Keratinocyte (primary cell): ENCODE measurements around the gene TSPAN16.

Source experiments
- EZH2 ChIP-seq: IDR thresholded peaks from one replicate; pipeline ENCODE4 v1.6.1; 2012; ENCODE audit warnings: inconsistent platforms, mild to moderate bottlenecking, low read length, moderate library complexity
- TF ChIP-seq, protein P1 (sequence below), 3 experiments: IDR thresholded peaks in 1 of 3; conservative IDR thresholded peaks in 1 of 3; optimal IDR thresholded peaks in 1 of 3; 2 replicates in 2 of 3; 3 replicates in 1 of 3; pipeline versions ENCODE3 to v1.5.1; 2011; ENCODE audit warnings: low read length in 3 of 3, mild to moderate bottlenecking in 3 of 3, moderate library complexity in 2 of 3, control low read depth in 1 of 3, inconsistent platforms in 1 of 3; ENCODE audit not compliant: insufficient read depth in 2 of 3; ENCODE audit errors: extremely low read depth in 1 of 3

DNA sequence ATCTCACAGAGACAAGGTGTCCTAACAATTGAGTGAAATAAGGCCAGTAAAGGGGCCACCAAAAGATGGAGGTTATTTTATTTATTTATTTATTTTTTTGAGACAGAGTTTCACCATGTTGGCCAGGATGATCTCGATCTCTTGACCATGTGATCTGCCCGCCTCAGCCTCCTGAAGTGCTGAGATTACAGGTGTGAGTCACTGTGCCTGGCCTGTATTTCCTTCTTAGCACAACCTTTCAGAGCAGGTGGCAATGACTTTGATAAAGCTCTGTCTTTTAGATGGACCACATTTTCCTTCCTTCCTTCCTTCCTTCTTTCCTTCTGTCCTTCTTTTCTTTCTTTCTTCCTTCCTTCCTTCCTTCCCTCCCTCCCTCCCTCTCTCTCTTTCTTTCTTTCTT lies 22.7 kb upstream of the TSPAN16 start:
- TF ChIP-seq EZH2: no peak
- TF ChIP-seq, protein P1, sequence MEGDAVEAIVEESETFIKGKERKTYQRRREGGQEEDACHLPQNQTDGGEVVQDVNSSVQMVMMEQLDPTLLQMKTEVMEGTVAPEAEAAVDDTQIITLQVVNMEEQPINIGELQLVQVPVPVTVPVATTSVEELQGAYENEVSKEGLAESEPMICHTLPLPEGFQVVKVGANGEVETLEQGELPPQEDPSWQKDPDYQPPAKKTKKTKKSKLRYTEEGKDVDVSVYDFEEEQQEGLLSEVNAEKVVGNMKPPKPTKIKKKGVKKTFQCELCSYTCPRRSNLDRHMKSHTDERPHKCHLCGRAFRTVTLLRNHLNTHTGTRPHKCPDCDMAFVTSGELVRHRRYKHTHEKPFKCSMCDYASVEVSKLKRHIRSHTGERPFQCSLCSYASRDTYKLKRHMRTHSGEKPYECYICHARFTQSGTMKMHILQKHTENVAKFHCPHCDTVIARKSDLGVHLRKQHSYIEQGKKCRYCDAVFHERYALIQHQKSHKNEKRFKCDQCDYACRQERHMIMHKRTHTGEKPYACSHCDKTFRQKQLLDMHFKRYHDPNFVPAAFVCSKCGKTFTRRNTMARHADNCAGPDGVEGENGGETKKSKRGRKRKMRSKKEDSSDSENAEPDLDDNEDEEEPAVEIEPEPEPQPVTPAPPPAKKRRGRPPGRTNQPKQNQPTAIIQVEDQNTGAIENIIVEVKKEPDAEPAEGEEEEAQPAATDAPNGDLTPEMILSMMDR (optimal IDR thresholded peaks at IDR 0.05 in 1 of 3, IDR thresholded peaks at IDR 0.05 in 1 of 3, conservative IDR thresholded peaks at IDR 0.05 in 1 of 3; ENCODE audit: extremely low read depth in 1 of 3, insufficient read depth in 2 of 3, low read length in 3 of 3): no peak
